ENCODE data around the gene CHCHD3.

DNA sequence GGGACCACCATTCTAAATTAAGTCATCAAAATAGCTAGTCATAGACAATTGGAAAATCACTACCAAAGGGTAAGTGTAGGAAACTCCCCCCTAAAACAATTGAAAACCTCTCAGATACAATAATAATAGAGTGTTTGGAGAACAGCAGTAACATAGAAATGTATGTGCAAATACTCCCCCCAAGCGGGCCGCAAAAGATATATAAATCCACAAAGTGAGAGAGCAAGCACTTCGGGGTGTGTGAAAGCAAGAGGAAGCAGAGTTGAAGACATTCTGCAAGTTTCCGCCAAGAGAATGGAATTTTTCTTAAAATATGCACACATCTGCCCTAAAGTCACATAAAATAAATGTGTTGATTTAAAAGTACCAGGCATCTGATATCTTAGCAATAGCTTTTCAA is 33.3 kb downstream of the CHCHD3 start:
- TF ChIP-seq, protein P1, sequence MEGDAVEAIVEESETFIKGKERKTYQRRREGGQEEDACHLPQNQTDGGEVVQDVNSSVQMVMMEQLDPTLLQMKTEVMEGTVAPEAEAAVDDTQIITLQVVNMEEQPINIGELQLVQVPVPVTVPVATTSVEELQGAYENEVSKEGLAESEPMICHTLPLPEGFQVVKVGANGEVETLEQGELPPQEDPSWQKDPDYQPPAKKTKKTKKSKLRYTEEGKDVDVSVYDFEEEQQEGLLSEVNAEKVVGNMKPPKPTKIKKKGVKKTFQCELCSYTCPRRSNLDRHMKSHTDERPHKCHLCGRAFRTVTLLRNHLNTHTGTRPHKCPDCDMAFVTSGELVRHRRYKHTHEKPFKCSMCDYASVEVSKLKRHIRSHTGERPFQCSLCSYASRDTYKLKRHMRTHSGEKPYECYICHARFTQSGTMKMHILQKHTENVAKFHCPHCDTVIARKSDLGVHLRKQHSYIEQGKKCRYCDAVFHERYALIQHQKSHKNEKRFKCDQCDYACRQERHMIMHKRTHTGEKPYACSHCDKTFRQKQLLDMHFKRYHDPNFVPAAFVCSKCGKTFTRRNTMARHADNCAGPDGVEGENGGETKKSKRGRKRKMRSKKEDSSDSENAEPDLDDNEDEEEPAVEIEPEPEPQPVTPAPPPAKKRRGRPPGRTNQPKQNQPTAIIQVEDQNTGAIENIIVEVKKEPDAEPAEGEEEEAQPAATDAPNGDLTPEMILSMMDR (IDR thresholded peaks at IDR 0.05; ENCODE audit: poor library complexity) = no peak
- TF ChIP-seq EZH2 (IDR thresholded peaks at IDR 0.05; ENCODE audit: borderline replicate concordance) = no peak

Data from hepatocyte (in vitro differentiated cells).